Keratinocyte (primary cell): ENCODE results near the gene FNIP2. TPM values are rescaled to one million over a fixed set of nuclear protein-coding genes. Genes with fewer than 3 reads are reported as not detected.
A peak's percentile ranks its signal among the peaks of the same experiment; 100 is the strongest.

Source experiments
- DNase-seq: peaks from one replicate; pipeline ENCODE4 v3.0.0-alpha.2; 2011; ENCODE audit warnings: low read depth, missing footprints, low spot score
- FAIRE-seq: peaks from 2 replicates; lab custom pipeline; 2011; peaks lifted over from hg19 to GRCh38; lab: Jason Lieb, UNC
- H2AFZ ChIP-seq: 2 replicates; pipeline ENCODE4 v1.6.0; 2012; ENCODE audit warnings: low read length, control low read depth, inconsistent platforms; ENCODE audit not compliant: control insufficient read depth
- H3K27ac ChIP-seq: 2 replicates; pipeline ENCODE4 v1.5.1; 2011; ENCODE audit warnings: low read length; ENCODE audit not compliant: control insufficient read depth, insufficient read depth
- H3K27me3 ChIP-seq: 3 replicates; pipeline ENCODE4 v1.6.0; 2011; ENCODE audit warnings: low read length; ENCODE audit not compliant: control insufficient read depth, insufficient read depth; ENCODE audit errors: extremely low read depth
- H3K36me3 ChIP-seq, 2 experiments: 2 replicates in 1 of 2; 3 replicates in 1 of 2; pipeline ENCODE4 v1.5.1; 2011; ENCODE audit warnings: low read length in 2 of 2, mild to moderate bottlenecking in 1 of 2; ENCODE audit not compliant: control insufficient read depth in 2 of 2, insufficient read depth in 2 of 2; ENCODE audit errors: extremely low read depth in 1 of 2
- H3K4me1 ChIP-seq: 3 replicates; pipeline ENCODE4 v1.5.1; 2011; ENCODE audit warnings: low read length; ENCODE audit not compliant: control insufficient read depth, insufficient read depth; ENCODE audit errors: extremely low read depth
- H3K4me2 ChIP-seq: 3 replicates; pipeline ENCODE4 v1.6.0; 2011; ENCODE audit warnings: low read depth, low read length; ENCODE audit not compliant: control insufficient read depth, insufficient read depth; ENCODE audit errors: extremely low read depth
- H3K4me3 ChIP-seq, 3 experiments: fragments of 200-600 bp in 1 of 3; sonication (generic) in 1 of 3; 2 replicates in 2 of 3; 3 replicates in 1 of 3; pipeline ENCODE4 v1.5.1; 2011 to 2016; ENCODE audit warnings: low read length in 3 of 3, mild to moderate bottlenecking in 3 of 3, control low read depth in 2 of 3, inconsistent platforms in 1 of 3, low read depth in 1 of 3, mixed read lengths in 1 of 3, mixed run types in 1 of 3, moderate library complexity in 1 of 3; ENCODE audit not compliant: control insufficient read depth in 2 of 3, insufficient read depth in 2 of 3; ENCODE audit errors: extremely low read depth in 1 of 3
- H3K79me2 ChIP-seq: 2 replicates; pipeline ENCODE4 v1.6.0; 2012; ENCODE audit warnings: low read length; ENCODE audit not compliant: control insufficient read depth, insufficient read depth
- H3K9ac ChIP-seq: 3 replicates; pipeline ENCODE4 v1.6.0; 2011; ENCODE audit warnings: low read length; ENCODE audit not compliant: control insufficient read depth, insufficient read depth; ENCODE audit errors: extremely low read depth
- H3K9me1 ChIP-seq: 3 replicates; pipeline ENCODE4 v1.6.0; 2011; ENCODE audit warnings: low read length; ENCODE audit not compliant: control insufficient read depth, insufficient read depth; ENCODE audit errors: extremely low read depth
- H3K9me3 ChIP-seq: 2 replicates; pipeline ENCODE4 v1.5.1; 2012; ENCODE audit warnings: low read depth, low read length; ENCODE audit not compliant: control insufficient read depth
- H4K20me1 ChIP-seq: 3 replicates; pipeline ENCODE4 v1.6.0; 2011; ENCODE audit warnings: low read length; ENCODE audit not compliant: control insufficient read depth, insufficient read depth; ENCODE audit errors: extremely low read depth
- EZH2 ChIP-seq: IDR thresholded peaks from one replicate; pipeline ENCODE4 v1.6.1; 2012; ENCODE audit warnings: inconsistent platforms, mild to moderate bottlenecking, low read length, moderate library complexity
- dilution Hi-C: fragments of 300-500 bp; cut with MboI; formaldehyde crosslinking; loops from one replicate; pipeline ENCODE4 v1.7.0; 2020; ENCODE audit warnings: low sequenced_read_pairs; ENCODE audit not compliant: extremely low pct_ligation_motif_present
- polyA plus RNA-seq, 5 experiments: library from polyadenylated mRNA; depleted of rRNA in 3 of 5; stranded (reverse) in 3 of 5; stranded (forward) in 1 of 5; unstranded in 1 of 5; fragments of >200 nt; gene quantifications; 1 replicate in 1 of 5; 2 replicates in 3 of 5; 3 replicates in 1 of 5; pipeline versions ENCODE4 v1.2.1 to v1.2.3, GENCODE V29; 2011 to 2012; ENCODE audit warnings: missing spikeins in 2 of 5, low read depth in 1 of 5, low replicate concordance in 1 of 5
- TF ChIP-seq, protein P1 (sequence below), 3 experiments: IDR thresholded peaks in 1 of 3; conservative IDR thresholded peaks in 1 of 3; optimal IDR thresholded peaks in 1 of 3; 2 replicates in 2 of 3; 3 replicates in 1 of 3; pipeline versions ENCODE3 to v1.5.1; 2011; ENCODE audit warnings: low read length in 3 of 3, mild to moderate bottlenecking in 3 of 3, moderate library complexity in 2 of 3, control low read depth in 1 of 3, inconsistent platforms in 1 of 3; ENCODE audit not compliant: insufficient read depth in 2 of 3; ENCODE audit errors: extremely low read depth in 1 of 3

The FNIP2 gene
- polyA plus RNA-seq, 1 donor (not counting 4 experiments of a cell fraction or from before 2014, with no cell fraction given): 6.2 TPM

DNA sequence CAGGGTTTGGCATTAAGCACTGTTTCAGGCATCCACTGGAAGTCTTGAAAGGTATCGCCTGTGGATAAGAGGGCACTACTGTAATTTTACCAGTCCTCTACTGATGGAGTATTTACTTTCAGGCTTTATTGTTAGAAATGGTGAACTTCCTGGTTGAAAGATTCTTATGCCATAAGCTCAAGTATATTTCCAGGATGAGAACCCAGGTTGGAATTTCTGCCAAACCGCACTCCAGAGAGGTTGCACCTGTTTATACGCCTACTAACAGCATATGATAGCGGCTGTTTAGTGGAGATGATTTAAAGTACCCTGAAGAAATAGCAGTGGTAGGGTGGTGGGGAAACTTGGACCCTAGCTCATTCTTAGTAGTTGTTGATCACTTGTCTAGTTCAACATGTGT, 9.9 kb downstream of the FNIP2 start:
- no peaks in the 10 kb centered on the region for H3K36me3 ChIP-seq
- FAIRE-seq (no peak), DNase-seq (no peak)

DNA sequence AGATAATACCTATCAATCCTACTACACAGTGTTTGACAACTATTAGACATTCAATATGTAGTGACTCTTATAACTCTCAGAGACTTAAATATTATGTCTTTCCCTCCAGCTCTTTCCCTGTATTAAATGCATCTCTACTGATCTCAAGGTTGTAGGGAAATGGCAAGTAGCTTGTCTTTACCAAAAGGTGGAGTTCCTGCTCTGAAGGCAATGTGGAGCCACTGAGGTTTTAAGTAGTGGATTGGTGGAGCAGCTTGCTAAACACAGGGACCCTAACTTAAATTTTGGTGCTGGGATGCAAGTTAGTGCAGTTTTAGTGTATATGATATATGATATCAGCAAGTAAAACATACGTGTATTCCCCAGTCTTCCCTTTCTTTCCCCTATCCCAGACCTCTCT, 13.1 kb downstream of the FNIP2 start:
- Histone ChIP-seq H3K27me3 (no peaks in the 10 kb centered on the region), H3K36me3 (no peaks in the 10 kb centered on the region), H3K79me2 (peaks cover 15% of the 10 kb centered on the region), H3K4me2 (peak overlapping the region; percentile 72), H3K9ac (no peak overlapping the region), H2AFZ (no peak overlapping the region), H3K9me1 (no peaks in the 10 kb centered on the region), H3K9me3 (no peaks in the 10 kb centered on the region), H3K27ac (no peak overlapping the region), H3K4me1 (peaks cover 22% of the 10 kb centered on the region), H3K4me3 (no peak overlapping the region), H4K20me1 (no peaks in the 10 kb centered on the region)
- FAIRE-seq: peak; percentile 74
- DNase-seq: no peak
- no peak for TF ChIP-seq EZH2
- TF ChIP-seq, protein P1, sequence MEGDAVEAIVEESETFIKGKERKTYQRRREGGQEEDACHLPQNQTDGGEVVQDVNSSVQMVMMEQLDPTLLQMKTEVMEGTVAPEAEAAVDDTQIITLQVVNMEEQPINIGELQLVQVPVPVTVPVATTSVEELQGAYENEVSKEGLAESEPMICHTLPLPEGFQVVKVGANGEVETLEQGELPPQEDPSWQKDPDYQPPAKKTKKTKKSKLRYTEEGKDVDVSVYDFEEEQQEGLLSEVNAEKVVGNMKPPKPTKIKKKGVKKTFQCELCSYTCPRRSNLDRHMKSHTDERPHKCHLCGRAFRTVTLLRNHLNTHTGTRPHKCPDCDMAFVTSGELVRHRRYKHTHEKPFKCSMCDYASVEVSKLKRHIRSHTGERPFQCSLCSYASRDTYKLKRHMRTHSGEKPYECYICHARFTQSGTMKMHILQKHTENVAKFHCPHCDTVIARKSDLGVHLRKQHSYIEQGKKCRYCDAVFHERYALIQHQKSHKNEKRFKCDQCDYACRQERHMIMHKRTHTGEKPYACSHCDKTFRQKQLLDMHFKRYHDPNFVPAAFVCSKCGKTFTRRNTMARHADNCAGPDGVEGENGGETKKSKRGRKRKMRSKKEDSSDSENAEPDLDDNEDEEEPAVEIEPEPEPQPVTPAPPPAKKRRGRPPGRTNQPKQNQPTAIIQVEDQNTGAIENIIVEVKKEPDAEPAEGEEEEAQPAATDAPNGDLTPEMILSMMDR (optimal IDR thresholded peaks at IDR 0.05 in 1 of 3, IDR thresholded peaks at IDR 0.05 in 1 of 3, conservative IDR thresholded peaks at IDR 0.05 in 1 of 3; ENCODE audit: extremely low read depth in 1 of 3, insufficient read depth in 2 of 3, low read length in 3 of 3): peak in 2 of 3 experiments; percentile 2 to 28
- dilution Hi-C loops: no loop called here

More for the DNA sequence above, 9.9 kb downstream of the FNIP2 start:
- Histone ChIP-seq H3K9me1 (no peaks in the 10 kb centered on the region), H3K4me1 (peaks cover 30% of the 10 kb centered on the region), H4K20me1 (no peaks in the 10 kb centered on the region), H2AFZ (no peak overlapping the region), H3K9ac (no peak overlapping the region), H3K27ac (no peak overlapping the region), H3K4me3 (no peak overlapping the region), H3K4me2 (no peak overlapping the region), H3K27me3 (no peaks in the 10 kb centered on the region), H3K79me2 (peaks cover 25% of the 10 kb centered on the region), H3K9me3 (no peaks in the 10 kb centered on the region)
- dilution Hi-C loops: no loop called here
- TF ChIP-seq, protein P1 (optimal IDR thresholded peaks at IDR 0.05 in 1 of 3, IDR thresholded peaks at IDR 0.05 in 1 of 3, conservative IDR thresholded peaks at IDR 0.05 in 1 of 3; ENCODE audit: extremely low read depth in 1 of 3, insufficient read depth in 2 of 3, low read length in 3 of 3): no peak
- TF ChIP-seq EZH2: no peak
